Heart right ventricle (tissue), 16 donors: Measurements from ENCODE around the gene ARHGEF3. TPM values are rescaled to one million over a fixed set of nuclear protein-coding genes. Genes with fewer than 3 reads are reported as not detected.
"Not testable (repeated sequence)": the region's sequence is repeated elsewhere in the genome, so short reads cannot be mapped to it uniquely, and the experiment has no call there.

Experiments
- ATAC-seq, 8 donors: fragments of 200-7000 bp; cut with Tn5 transposase; one replicate each; pipeline ENCODE4 v1.9.1; 2020; ENCODE audit warnings: mild to moderate bottlenecking in 8 of 8, moderate library complexity in 8 of 8, moderate number of reproducible peaks in 1 of 8
- DNase-seq, 2 donors: peaks; one replicate each; pipeline ENCODE4 v3.0.0-alpha.2; 2020
- H3K27ac ChIP-seq, 10 donors: fragments of 200-600 bp; sonication (generic) in 2 of 10; one replicate each; pipeline versions ENCODE4 v1.5.0 to v1.8.0; 2020 to 2022; ENCODE audit warnings: mild to moderate bottlenecking in 3 of 10
- H3K27me3 ChIP-seq, 7 donors: fragments of 200-600 bp; one replicate each; pipeline ENCODE4 v1.8.0; 2021 to 2022; ENCODE audit warnings: mild to moderate bottlenecking in 2 of 7
- H3K36me3 ChIP-seq, 9 donors: fragments of 200-600 bp; sonication (generic) in 1 of 9; one replicate each; pipeline versions ENCODE4 v1.5.0 to v1.8.0; 2020 to 2022; ENCODE audit warnings: mild to moderate bottlenecking in 2 of 9
- H3K4me1 ChIP-seq, 9 donors: fragments of 200-600 bp; sonication (generic) in 1 of 9; one replicate each; pipeline versions ENCODE4 v1.5.0 to v1.8.0; 2020 to 2022; ENCODE audit warnings: mild to moderate bottlenecking in 4 of 9
- H3K4me3 ChIP-seq, 10 donors: fragments of 200-600 bp; sonication (generic) in 2 of 10; one replicate each; pipeline versions ENCODE4 v1.5.0 to v1.8.0; 2020 to 2022; ENCODE audit warnings: mild to moderate bottlenecking in 7 of 10, moderate library complexity in 2 of 10
- H3K9me3 ChIP-seq, 11 donors: fragments of 200-600 bp in 10 of 11; sonication (generic) in 2 of 11; one replicate each; pipeline versions ENCODE4 v1.5.0 to v1.8.0; 2013 to 2022; ENCODE audit warnings: mild to moderate bottlenecking in 2 of 11, control low read depth in 1 of 11, moderate library complexity in 1 of 11
- CTCF ChIP-seq, 9 donors: fragments of 200-600 bp; sonication (generic) in 2 of 9; IDR thresholded peaks; one replicate each; pipeline versions ENCODE4 v1.5.0 to v1.8.0; 2021 to 2022; ENCODE audit warnings: antibody characterized with exemption in 9 of 9, mild to moderate bottlenecking in 5 of 9, moderate library complexity in 1 of 9
- WGBS, 2 donors: extraction: QIAGEN DNeasy Blood & Tissue Kit; methylation state at CpG; one replicate each; pipeline ENCODE4 v1.1.7; 2013; ENCODE audit warnings: inconsistent platforms in 1 of 2; 5-methylcytosine and 5-hydroxymethylcytosine counted together
- intact Hi-C, 10 donors: fragments of 100-400 bp; cut with DNase I; formaldehyde crosslinking; loops; one replicate each; pipeline versions ENCODE4 v1.11.1 to v1.14.2; 2022
- polyA plus RNA-seq, 2 donors: library from polyadenylated mRNA; stranded (reverse); fragments of 200-250 nt; gene quantifications; one replicate each; pipeline ENCODE4 v1.2.3, GENCODE V29; 2013
- total RNA-seq, 10 donors: library from RNA; stranded (reverse); fragmentation: NEBNext Ultra II Directional in 3 of 10; extraction: Animal tissue kit (Norgen Biotek cat#: 25700) in 3 of 10; gene quantifications; one replicate each; pipeline versions ENCODE4 v1.2.1 to v1.2.4, GENCODE V29; 2021 to 2023
- donor health status: Arrhythmogenic right ventricular cardiomyopathy.
- donor health status: ischemic (EF 13 %, LVEDD 7.1; RV severe dilation, severe dysfunction).
- donor health status: healthy with polysubstance abuse.
- donor health status: DM: no; HTN: yes; CAD: no.
- donor health status: DM: no; HTN: no; CAD: no.
- donor health status: ischemic (EF 25% LVEDD 6.9; RV normal size, moderate dysfunction).
- donor health status: ischemic (EF 25% LVEDD 5.7; RV mildly dilated, moderate dysfunction).
- donor health status: healthy.
- donor health status: DM: yes; HTN: yes; CAD: no.
- donor health status: Ischemic cardiomyopathy.
- donor health status: ischemic (EF 35%, LVEDD 5.7; RV mildly dilated, moderate dysfunction).
- donor health status: nonischemic (EF 11% LVEDD 7.7; RV severe dilation, severe dysfunction).
- donor health status: DM: yes; HTN: yes; CAD: no.
- donor health status: PGD.
- donor health status: ischemic (EF 29% LVEDD 5.4; RV normal size, mild dysfunction).
- donor health status: nonischemic (EF 23%, LVEDD 6.1; RV moderate dilation, normal function).

Gene ARHGEF3
- total and polyA plus RNA-seq, 12 donors = 6.6 to 26.1 (median 17.0) TPM

GRCh38 chr3:56761887-56762651 lies 39.7 kb downstream of the ARHGEF3 start:
- Histone ChIP-seq H3K27ac (peak overlapping the region in 3 of 10 donors; percentile 24 to 47 (median 26)), H3K36me3 (peaks cover 0 to 7% (median 0%) of the 10 kb centered on the region in 9 donors), H3K27me3 (no peaks in the 10 kb centered on the region), H3K4me1 (peaks cover 4 to 74% (median 14%) of the 10 kb centered on the region in 9 donors), H3K9me3 (no peaks in the 10 kb centered on the region), H3K4me3 (no peak overlapping the region)
- TF ChIP-seq CTCF (IDR thresholded peaks at IDR 0.05) = no peak
- peak in 3 of 8 donors; percentile 15 to 41 (median 38) for ATAC-seq
- intact Hi-C loops = no loop called here
- 84 to 88% methylated on average over 11 of the region's 11 CpGs for WGBS, 2 donors
- no peak for DNase-seq

- Histone ChIP-seq H3K27me3 (no peaks in the 10 kb centered on the region), H3K27ac (no peak overlapping the region), H3K4me1 (peaks cover 4 to 79% (median 20%) of the 10 kb centered on the region in 9 donors), H3K36me3 (peaks cover 0 to 7% (median 0%) of the 10 kb centered on the region in 9 donors), H3K4me3 (no peak overlapping the region), H3K9me3 (no peaks in the 10 kb centered on the region)
- DNase-seq (no peak), ATAC-seq (no peak)
- WGBS, 2 donors = 93 to 98% methylated on average over 2 of the region's 2 CpGs
- no peak for TF ChIP-seq CTCF (IDR thresholded peaks at IDR 0.05)
- intact Hi-C loops = no loop called here
These were observed 40.7 kb downstream of the ARHGEF3 start for GRCh38 chr3:56761023-56761422.

DNA sequence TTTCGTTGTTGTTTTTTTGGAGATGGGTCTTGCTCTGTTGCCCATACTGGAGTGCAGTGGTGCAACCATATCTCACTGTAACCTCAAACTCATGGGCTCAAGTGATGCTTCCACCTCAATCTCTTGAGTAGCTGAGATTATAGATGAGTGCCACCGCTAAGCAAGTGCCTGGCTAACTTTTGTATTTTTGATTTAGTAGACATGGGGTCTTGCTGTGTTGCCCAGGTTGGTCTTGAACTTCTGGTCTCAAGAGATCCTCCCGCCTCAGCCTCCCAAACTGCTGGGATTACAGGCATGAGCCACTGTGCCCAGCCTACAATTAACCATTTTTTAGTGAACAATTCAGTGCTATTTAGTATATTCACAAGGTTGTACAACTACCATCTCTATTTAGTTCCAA lies 42.2 kb downstream of the ARHGEF3 start:
- no peak for DNase-seq
- intact Hi-C loops = loop anchor here in 2 of 10 donors (5.0 kb wide), 2 partner anchors 33 to 38 kb away; no protein-coding TSS in a partner anchor
- peaks cover 0 to 13% (median 0%) of the 10 kb centered on the region in 9 donors for H3K36me3 ChIP-seq
- no peak for ATAC-seq
- whole genome bisulfite sequencing, 2 donors = 97 to 98% methylated on average over 3 of the region's 3 CpGs
- no peaks in the 10 kb centered on the region for H3K27me3 ChIP-seq
- TF ChIP-seq CTCF (IDR thresholded peaks at IDR 0.05) = no peak
- peak overlapping the region in 1 of 10 donors; percentile 84 for H3K27ac ChIP-seq
- H3K4me3 ChIP-seq = no peak overlapping the region
- no peaks in the 10 kb centered on the region for H3K9me3 ChIP-seq
- H3K4me1 ChIP-seq = peaks cover 12 to 81% (median 34%) of the 10 kb centered on the region in 9 donors

DNA sequence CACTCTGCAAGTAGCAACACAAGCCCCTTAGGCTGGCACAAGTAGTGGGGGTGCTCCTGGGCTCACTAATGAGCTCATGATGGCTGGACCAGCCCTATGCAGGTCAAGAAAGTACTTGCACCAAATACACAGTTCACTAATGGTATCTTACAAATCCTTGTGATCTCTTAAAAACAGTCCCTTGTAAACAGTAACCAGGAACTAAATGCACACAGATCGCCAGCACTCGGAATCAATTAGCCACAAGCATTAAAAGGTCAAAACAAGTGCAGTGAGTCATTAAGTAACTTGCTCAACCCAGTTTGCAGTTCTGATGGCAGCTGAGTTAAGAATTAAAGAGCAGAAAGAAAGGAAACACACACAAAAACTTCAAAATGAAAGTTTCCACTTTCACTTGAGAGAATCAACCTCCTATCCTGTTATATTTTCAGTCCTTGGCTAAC lies 43.2 kb downstream of the ARHGEF3 start:
- WGBS, 2 donors = 21 to 31% methylated on average over 2 of the region's 2 CpGs
- Histone ChIP-seq H3K4me3 (peak overlapping the region in 1 of 10 donors; percentile 5), H3K27ac (peak overlapping the region in 4 of 10 donors; percentile 0 to 84 (median 28)), H3K27me3 (no peaks in the 10 kb centered on the region), H3K36me3 (peaks cover 0 to 23% (median 0%) of the 10 kb centered on the region in 9 donors), H3K4me1 (peaks cover 12 to 90% (median 40%) of the 10 kb centered on the region in 9 donors), H3K9me3 (no peaks in the 10 kb centered on the region)
- TF ChIP-seq CTCF (IDR thresholded peaks at IDR 0.05) = no peak
- DNase-seq = no peak
- intact Hi-C loops = loop anchor here in 2 of 10 donors (5.0 kb wide), 2 partner anchors 34 to 39 kb away; no protein-coding TSS in a partner anchor
- peak in 3 of 8 donors; percentile 28 to 67 (median 30) for ATAC-seq

GRCh38 chr3:56758042-56758441 lies 43.7 kb downstream of the ARHGEF3 start:
- H3K27me3 ChIP-seq, H3K4me3 ChIP-seq, ATAC-seq, H3K9me3 ChIP-seq, DNase-seq: not testable (repeated sequence)
- peaks cover 12 to 92% (median 40%) of the 10 kb centered on the region in 9 donors for H3K4me1 ChIP-seq
- 95 to 96% methylated on average over 11 of the region's 11 CpGs for WGBS, 2 donors
- H3K27ac ChIP-seq = peak overlapping the region in 4 of 10 donors; percentile 0 to 84 (median 28)
- intact Hi-C loops = loop anchor here in 2 of 10 donors (5.0 kb wide), 2 partner anchors 34 to 39 kb away; no protein-coding TSS in a partner anchor
- H3K36me3 ChIP-seq = peaks cover 0 to 28% (median 0%) of the 10 kb centered on the region in 9 donors
